Suprapubic skin (tissue), 3 donors: Measurements from ENCODE around the gene PPP1R14C.

Experiments used
- CTCF ChIP-seq, 2 donors: fragments of 200-600 bp in 1 of 2; fragments of 450-650 bp in 1 of 2; sonication (generic) in 1 of 2; IDR thresholded peaks; one replicate each; pipeline ENCODE4 v1.5.1; 2016 to 2019; ENCODE audit warnings: antibody characterized with exemption in 2 of 2, mild to moderate bottlenecking in 1 of 2, moderate library complexity in 1 of 2
- POLR2A ChIP-seq, 2 donors: fragments of 450-650 bp; IDR thresholded peaks; one replicate each; pipeline ENCODE4 v1.6.1; 2017; ENCODE audit warnings: antibody characterized with exemption in 2 of 2, mild to moderate bottlenecking in 2 of 2, moderate library complexity in 2 of 2

- TF ChIP-seq CTCF (IDR thresholded peaks at IDR 0.05) (no peak), POLR2A (IDR thresholded peaks at IDR 0.05) (no peak)
Measured at GRCh38 chr6:150102750-150103270, 40.0 kb upstream of the PPP1R14C start.
